ENCODE data around the gene KAT6B. TPM values are rescaled to one million over a fixed set of nuclear protein-coding genes. Genes with fewer than 3 reads are reported as not detected.

Gene KAT6B
- total and polyA plus RNA-seq, 2 donors (not counting 1 experiment from before 2014, with no cell fraction given), result 8.6 to 111 TPM

- H3K4me1 Mint-ChIP-seq, result peaks cover 28% of the 10 kb centered on the region
- H3K4me3 Mint-ChIP-seq, result peak overlapping the region; percentile 73
- POLR2A ChIA-PET, result interaction anchor here (0.6 to 1.0 kb wide), 2 partner anchors 19 to 175 kb away, joined by 3 to 5 read pairs; no protein-coding TSS in a partner anchor
- H3K9me3 ChIP-seq (ENCODE audit: control extremely low read depth in 1 of 3, control insufficient read depth in 2 of 3, insufficient read depth in 1 of 3, low read length in 2 of 3), result no peaks in the 10 kb centered on the region
- intact Hi-C loops (cut with micrococcal nuclease), result loop anchor here (2.0 kb wide), 1 partner anchor 22 kb away; no protein-coding TSS in a partner anchor
- no peaks in the 10 kb centered on the region for H3K27me3 Mint-ChIP-seq
- H4K20me1 ChIP-seq (ENCODE audit: control insufficient read depth, insufficient read depth, low read length, poor library complexity, severe bottlenecking), result no peaks in the 10 kb centered on the region
- H3K36me3 ChIP-seq (replicated peaks in 1 of 2; ENCODE audit: control extremely low read depth in 1 of 2, control insufficient read depth in 1 of 2, extremely low read depth in 1 of 2, insufficient read depth in 2 of 2, low read length in 1 of 2), result peaks cover 4 to 5% of the 10 kb centered on the region in 2 experiments
- no peaks in the 10 kb centered on the region for H3K79me2 ChIP-seq (ENCODE audit: control insufficient read depth, insufficient read depth, low read length)
- H3K9ac ChIP-seq (ENCODE audit: low read length), result peak overlapping the region; percentile 6
- DNase-seq (peak; percentile 53), ATAC-seq (ENCODE audit: low read depth) (peak; percentile 88)
- peak overlapping the region; percentile 79 for H3K27ac Mint-ChIP-seq
- WGBS (ENCODE audit: insufficient coverage), result 0% methylated on average over 4 of the region's 10 CpGs
- no peak overlapping the region for H2AFZ ChIP-seq (ENCODE audit: insufficient read depth, low read depth, low read length, poor library complexity, severe bottlenecking)
- peak overlapping the region; percentile 63 for H3K4me2 ChIP-seq (replicated peaks; ENCODE audit: low read depth, low read length, poor library complexity, severe bottlenecking)
- peak overlapping the region in 3 of 5 experiments; percentile 3 to 34 (median 8) for H3K4me3 ChIP-seq (ENCODE audit: control extremely low read depth in 1 of 5, extremely low read depth in 1 of 5, insufficient read depth in 1 of 5, low read depth in 2 of 5, low read length in 4 of 5)
- H3K27ac ChIP-seq (ENCODE audit: low read length in 2 of 2), result peak overlapping the region; percentile 34 to 37
- H3K9me3 Mint-ChIP-seq (ENCODE audit: insufficient read depth), result no peaks in the 10 kb centered on the region
- peaks cover 20 to 21% of the 10 kb centered on the region in 2 donors for H3K4me1 ChIP-seq (ENCODE audit: control insufficient read depth in 2 of 2, insufficient read depth in 2 of 2, low read length in 2 of 2)
- H3K27me3 ChIP-seq (replicated peaks in 1 of 4; ENCODE audit: control extremely low read depth in 1 of 4, control insufficient read depth in 3 of 4, insufficient read depth in 4 of 4, low read length in 3 of 4), result no peaks in the 10 kb centered on the region
- CTCF ChIA-PET, result interaction anchor here (0.7 to 1.5 kb wide), 3 partner anchors 9 to 19 kb away, joined by 3 read pairs; no protein-coding TSS in a partner anchor
- TF ChIP-seq CTCF (IDR thresholded peaks at IDR 0.05), result no peak
- TF ChIP-seq EZH2 (IDR thresholded peaks at IDR 0.05; ENCODE audit: borderline replicate concordance, insufficient read depth, low read depth, low read length, poor library complexity, severe bottlenecking), result no peak
Measured at GRCh38 chr10:75000748-75001321, 174.4 kb downstream of the KAT6B start.

GRCh38 chr10:75001715-75002350 lies 175.4 kb downstream of the KAT6B start:
- 100% methylated on average over 5 of the region's 5 CpGs for WGBS (ENCODE audit: insufficient coverage)

More at GRCh38 chr10:75001715-75002350, 175.4 kb downstream of the KAT6B start:
- ATAC-seq (ENCODE audit: low read depth) (no peak), DNase-seq (no peak)
- Histone ChIP-seq H3K79me2 (ENCODE audit: control insufficient read depth, insufficient read depth, low read length) (no peaks in the 10 kb centered on the region), H3K9me3 (ENCODE audit: control extremely low read depth in 1 of 3, control insufficient read depth in 2 of 3, insufficient read depth in 1 of 3, low read length in 2 of 3) (no peaks in the 10 kb centered on the region), H3K4me1 (ENCODE audit: control insufficient read depth in 2 of 2, insufficient read depth in 2 of 2, low read length in 2 of 2) (peaks cover 20 to 21% of the 10 kb centered on the region in 2 donors), H3K4me3 (ENCODE audit: control extremely low read depth in 1 of 5, extremely low read depth in 1 of 5, insufficient read depth in 1 of 5, low read depth in 2 of 5, low read length in 4 of 5) (no peak overlapping the region), H4K20me1 (ENCODE audit: control insufficient read depth, insufficient read depth, low read length, poor library complexity, severe bottlenecking) (no peaks in the 10 kb centered on the region), H3K4me2 (replicated peaks; ENCODE audit: low read depth, low read length, poor library complexity, severe bottlenecking) (peak overlapping the region; percentile 63), H3K9ac (ENCODE audit: low read length) (no peak overlapping the region), H3K36me3 (replicated peaks in 1 of 2; ENCODE audit: control extremely low read depth in 1 of 2, control insufficient read depth in 1 of 2, extremely low read depth in 1 of 2, insufficient read depth in 2 of 2, low read length in 1 of 2) (peaks cover 0 to 3% of the 10 kb centered on the region in 2 experiments), H3K27ac (ENCODE audit: low read length in 2 of 2) (no peak overlapping the region), H3K27me3 (replicated peaks in 1 of 4; ENCODE audit: control extremely low read depth in 1 of 4, control insufficient read depth in 3 of 4, insufficient read depth in 4 of 4, low read length in 3 of 4) (no peaks in the 10 kb centered on the region), H2AFZ (ENCODE audit: insufficient read depth, low read depth, low read length, poor library complexity, severe bottlenecking) (no peak overlapping the region)
- intact Hi-C loops (cut with micrococcal nuclease), result loop anchor here (2.0 kb wide), 1 partner anchor 23 kb away; no protein-coding TSS in a partner anchor
- CTCF ChIA-PET, result interaction anchor here (0.6 to 0.7 kb wide), 2 partner anchors 816 to 1038 kb away, joined by 3 to 4 read pairs; no protein-coding TSS in a partner anchor
- POLR2A ChIA-PET, result interaction anchor here (1.0 kb wide), 1 partner anchor 18 kb away, joined by 5 read pairs; no protein-coding TSS in a partner anchor
- TF ChIP-seq CTCF (IDR thresholded peaks at IDR 0.05), result no peak
- TF ChIP-seq EZH2 (IDR thresholded peaks at IDR 0.05; ENCODE audit: borderline replicate concordance, insufficient read depth, low read depth, low read length, poor library complexity, severe bottlenecking), result no peak
- no peaks in the 10 kb centered on the region for H3K27me3 Mint-ChIP-seq
- no peaks in the 10 kb centered on the region for H3K9me3 Mint-ChIP-seq (ENCODE audit: insufficient read depth)
- H3K27ac Mint-ChIP-seq, result no peak overlapping the region
- H3K4me3 Mint-ChIP-seq, result no peak overlapping the region
- peaks cover 28% of the 10 kb centered on the region for H3K4me1 Mint-ChIP-seq
